Heart left ventricle (tissue), 16 donors: ENCODE results near the gene CTNS. TPM values are rescaled to one million over a fixed set of nuclear protein-coding genes. Genes with fewer than 3 reads are reported as not detected.
A peak's percentile ranks its signal among the peaks of the same experiment; 100 is the strongest.
"Not testable (repeated sequence)": the region's sequence is repeated elsewhere in the genome, so short reads cannot be mapped to it uniquely, and the experiment has no call there.

ENCODE experiments used
- ATAC-seq, 4 donors: fragments of 200-7000 bp; cut with Tn5 transposase; one replicate each; pipeline ENCODE4 v1.9.1; 2020 to 2022; ENCODE audit warnings: moderate library complexity in 4 of 4, mild to moderate bottlenecking in 3 of 4, moderate number of reproducible peaks in 1 of 4
- DNase-seq, 5 donors: peaks; one replicate each; pipeline ENCODE4 v3.0.0-alpha.2; 2020
- H3K27ac ChIP-seq, 12 donors: fragments of 200-600 bp; sonication (generic) in 4 of 12; one replicate each; pipeline versions ENCODE4 v1.5.0 to v1.8.0; 2016 to 2022; ENCODE audit warnings: mild to moderate bottlenecking in 2 of 12
- H3K27me3 ChIP-seq, 9 donors: fragments of 200-600 bp; sonication (generic) in 2 of 9; one replicate each; pipeline versions ENCODE4 v1.5.1 to v1.8.0; 2016 to 2022; ENCODE audit warnings: mild to moderate bottlenecking in 3 of 9
- H3K36me3 ChIP-seq, 9 donors: fragments of 200-600 bp; sonication (generic) in 2 of 9; one replicate each; pipeline versions ENCODE4 v1.5.0 to v1.8.0; 2018 to 2022; ENCODE audit warnings: mild to moderate bottlenecking in 2 of 9
- H3K4me1 ChIP-seq, 12 donors: fragments of 200-600 bp; sonication (generic) in 4 of 12; one replicate each; pipeline versions ENCODE4 v1.5.0 to v1.8.0; 2016 to 2022; ENCODE audit warnings: mild to moderate bottlenecking in 3 of 12
- H3K4me3 ChIP-seq, 12 donors: fragments of 200-600 bp; sonication (generic) in 4 of 12; one replicate each; pipeline versions ENCODE4 v1.5.0 to v1.8.0; 2017 to 2022; ENCODE audit warnings: mild to moderate bottlenecking in 9 of 12, moderate library complexity in 4 of 12
- H3K9me3 ChIP-seq, 12 donors: fragments of 200-600 bp; sonication (generic) in 4 of 12; one replicate each; pipeline versions ENCODE4 v1.5.0 to v1.8.0; 2016 to 2022; ENCODE audit warnings: mild to moderate bottlenecking in 1 of 12
- POLR2A ChIP-seq, 2 donors: fragments of 450-650 bp; IDR thresholded peaks; one replicate each; pipeline ENCODE4 v1.6.1; 2017; ENCODE audit warnings: antibody characterized with exemption in 2 of 2, mild to moderate bottlenecking in 2 of 2, moderate library complexity in 2 of 2
- WGBS, 4 donors: extraction: QIAGEN DNeasy Blood & Tissue Kit in 2 of 4; methylation state at CpG; one replicate each; pipeline versions ENCODE4 v1.1.5 to v1.1.7; 2013 to 2018; 5-methylcytosine and 5-hydroxymethylcytosine counted together
- intact Hi-C, 10 donors: fragments of 100-400 bp; cut with DNase I; formaldehyde crosslinking; loops; one replicate each; pipeline versions ENCODE4 v1.11.1 to v1.14.2; 2022
- polyA plus RNA-seq, 2 donors: library from polyadenylated mRNA; stranded (reverse); fragments of 200-250 nt; gene quantifications; one replicate each; pipeline ENCODE4 v1.2.3, GENCODE V29; 2013
- total RNA-seq, 9 donors: library from RNA; depleted of rRNA in 2 of 9; stranded (reverse); fragments of >200 nt in 2 of 9; fragmentation: NEBNext Ultra II Directional in 3 of 9; extraction: Animal tissue kit (Norgen Biotek cat#: 25700) in 3 of 9; gene quantifications; one replicate each; pipeline versions ENCODE4 v1.1.0 to v1.2.4, GENCODE V29; 2016 to 2023
- TF ChIP-seq, protein P1 (sequence below), 12 donors: fragments of 200-600 bp; sonication (generic) in 4 of 12; IDR thresholded peaks; one replicate each; pipeline versions ENCODE4 v1.5.0 to v1.8.0; 2018 to 2022; ENCODE audit warnings: antibody characterized with exemption in 12 of 12, mild to moderate bottlenecking in 5 of 12
- donor health status: ischemic (EF 13 %, LVEDD 7.1; RV severe dilation, severe dysfunction).
- donor health status: healthy with polysubstance abuse.
- donor health status: DM: no; HTN: yes; CAD: no.
- donor health status: DM: no; HTN: no; CAD: no.
- donor health status: ischemic (EF 25% LVEDD 6.9; RV normal size, moderate dysfunction).
- donor health status: ischemic (EF 25% LVEDD 5.7; RV mildly dilated, moderate dysfunction).
- donor health status: healthy.
- donor health status: DM: yes; HTN: yes; CAD: no.
- donor health status: ischemic (EF 35%, LVEDD 5.7; RV mildly dilated, moderate dysfunction).
- donor health status: nonischemic (EF 11% LVEDD 7.7; RV severe dilation, severe dysfunction).
- donor health status: DM: yes; HTN: yes; CAD: no.
- donor health status: PGD.
- donor health status: ischemic (EF 29% LVEDD 5.4; RV normal size, mild dysfunction).
- donor health status: nonischemic (EF 23%, LVEDD 6.1; RV moderate dilation, normal function).

CTNS gene
- total and polyA plus RNA-seq, 11 donors, result 6.2 to 19.0 (median 8.7) TPM

DNA sequence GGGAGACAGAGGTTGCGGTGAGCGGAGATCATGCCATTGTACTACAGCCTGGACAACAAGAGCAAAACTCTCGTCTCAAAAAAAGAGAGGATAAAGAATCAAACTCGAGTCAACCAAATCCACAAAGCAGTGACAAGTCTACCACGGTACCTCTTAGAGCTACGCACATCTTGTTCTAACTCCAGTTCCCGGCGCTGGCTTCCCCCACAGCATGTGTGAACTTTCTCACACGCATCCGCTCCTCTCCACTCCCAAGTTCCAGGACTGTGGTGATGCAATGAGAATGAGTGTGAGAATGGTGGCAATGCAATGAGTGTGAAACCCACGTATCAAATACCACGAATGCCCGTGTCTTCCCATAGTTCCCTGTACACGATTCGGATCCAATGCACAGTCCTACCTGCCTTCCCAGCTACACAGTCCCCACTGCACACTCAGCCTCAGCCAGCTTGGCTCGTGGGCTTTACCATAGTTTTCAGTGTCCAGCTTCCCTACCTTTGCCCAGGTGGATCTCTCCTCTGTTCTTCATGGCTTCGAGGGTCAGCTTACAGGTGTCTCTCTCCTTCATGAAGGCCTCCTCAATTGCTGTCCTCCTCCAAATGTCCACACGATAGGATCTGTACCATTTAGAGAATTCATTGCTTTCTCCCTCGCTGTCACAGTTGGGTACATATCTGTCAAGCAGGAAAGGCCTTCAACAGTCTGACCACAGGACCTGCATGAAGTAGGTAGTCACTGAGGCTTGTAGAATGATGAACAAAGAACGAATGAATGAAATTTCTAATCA lies 68.6 kb downstream of the CTNS start:
- H3K27me3 ChIP-seq, result no peaks in the 10 kb centered on the region
- intact Hi-C loops, result no loop called here
- DNase-seq (no peak), ATAC-seq (no peak)
- H3K9me3 ChIP-seq, result no peaks in the 10 kb centered on the region
- H3K27ac ChIP-seq, result no peak overlapping the region
- WGBS, 4 donors, result 84 to 88% (median 85%) methylated on average over 20 of the region's 20 CpGs
- H3K36me3 ChIP-seq, result no peaks in the 10 kb centered on the region
- H3K4me3 ChIP-seq, result no peak overlapping the region
- H3K4me1 ChIP-seq, result peaks cover 0 to 10% (median 0%) of the 10 kb centered on the region in 12 donors
- TF ChIP-seq, protein P1, sequence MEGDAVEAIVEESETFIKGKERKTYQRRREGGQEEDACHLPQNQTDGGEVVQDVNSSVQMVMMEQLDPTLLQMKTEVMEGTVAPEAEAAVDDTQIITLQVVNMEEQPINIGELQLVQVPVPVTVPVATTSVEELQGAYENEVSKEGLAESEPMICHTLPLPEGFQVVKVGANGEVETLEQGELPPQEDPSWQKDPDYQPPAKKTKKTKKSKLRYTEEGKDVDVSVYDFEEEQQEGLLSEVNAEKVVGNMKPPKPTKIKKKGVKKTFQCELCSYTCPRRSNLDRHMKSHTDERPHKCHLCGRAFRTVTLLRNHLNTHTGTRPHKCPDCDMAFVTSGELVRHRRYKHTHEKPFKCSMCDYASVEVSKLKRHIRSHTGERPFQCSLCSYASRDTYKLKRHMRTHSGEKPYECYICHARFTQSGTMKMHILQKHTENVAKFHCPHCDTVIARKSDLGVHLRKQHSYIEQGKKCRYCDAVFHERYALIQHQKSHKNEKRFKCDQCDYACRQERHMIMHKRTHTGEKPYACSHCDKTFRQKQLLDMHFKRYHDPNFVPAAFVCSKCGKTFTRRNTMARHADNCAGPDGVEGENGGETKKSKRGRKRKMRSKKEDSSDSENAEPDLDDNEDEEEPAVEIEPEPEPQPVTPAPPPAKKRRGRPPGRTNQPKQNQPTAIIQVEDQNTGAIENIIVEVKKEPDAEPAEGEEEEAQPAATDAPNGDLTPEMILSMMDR (IDR thresholded peaks at IDR 0.05), result no peak
- TF ChIP-seq POLR2A (IDR thresholded peaks at IDR 0.05), result no peak

DNA sequence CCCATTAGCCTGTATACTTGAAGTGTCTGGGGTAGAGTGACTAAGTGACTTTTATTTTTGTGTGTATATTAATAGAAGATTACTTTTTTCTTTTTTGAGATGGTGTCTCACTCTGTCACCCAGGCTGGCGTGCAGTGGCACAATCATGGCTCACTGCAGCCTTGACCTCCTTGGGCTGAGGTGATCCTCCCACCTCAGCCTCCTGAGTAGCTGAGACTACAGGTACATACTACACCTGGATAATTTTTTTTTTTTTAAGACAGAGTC lies 69.1 kb downstream of the CTNS start:
- not testable (repeated sequence) for ATAC-seq
- WGBS, 4 donors, result 85 to 100% (median 96%) methylated on average over 1 of the region's 1 CpG

DNA sequence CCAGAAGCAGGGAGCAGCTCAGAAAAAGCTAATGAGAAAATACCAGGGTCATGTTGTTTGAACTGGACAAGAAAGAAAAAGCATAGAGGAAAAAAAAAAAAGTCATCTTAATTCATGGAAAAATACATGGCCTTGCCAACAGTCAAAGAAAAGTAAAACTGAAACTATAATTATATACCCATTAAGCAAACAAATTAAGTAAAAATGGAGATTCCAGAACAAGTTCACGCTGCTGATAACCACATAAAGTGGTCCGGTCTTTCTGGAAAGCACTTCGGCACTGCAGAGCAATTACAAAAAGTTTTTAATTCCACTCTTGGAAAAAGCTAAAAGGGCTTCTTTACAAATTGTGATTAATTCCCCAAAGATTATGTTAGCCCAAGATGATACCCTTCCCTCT lies 71.8 kb downstream of the CTNS start:
- Histone ChIP-seq H3K36me3 (peaks cover 0 to 20% (median 11%) of the 10 kb centered on the region in 9 donors), H3K27ac (no peak overlapping the region), H3K9me3 (no peaks in the 10 kb centered on the region), H3K4me3 (no peak overlapping the region), H3K4me1 (peaks cover 0 to 38% (median 0%) of the 10 kb centered on the region in 12 donors), H3K27me3 (no peaks in the 10 kb centered on the region)
- DNase-seq (no peak), ATAC-seq (no peak)
- WGBS, 4 donors, result 63 to 75% (median 68%) methylated on average over 3 of the region's 3 CpGs
- intact Hi-C loops, result no loop called here
- TF ChIP-seq POLR2A (IDR thresholded peaks at IDR 0.05), result no peak
- TF ChIP-seq, protein P1 (IDR thresholded peaks at IDR 0.05), result no peak

More for the DNA sequence above, 69.1 kb downstream of the CTNS start:
- intact Hi-C loops, H3K27me3 ChIP-seq, H3K27ac ChIP-seq, H3K9me3 ChIP-seq, H3K4me3 ChIP-seq, H3K36me3 ChIP-seq, DNase-seq: not testable (repeated sequence)
- H3K4me1 ChIP-seq, result peaks cover 0 to 13% (median 0%) of the 10 kb centered on the region in 12 donors

DNA sequence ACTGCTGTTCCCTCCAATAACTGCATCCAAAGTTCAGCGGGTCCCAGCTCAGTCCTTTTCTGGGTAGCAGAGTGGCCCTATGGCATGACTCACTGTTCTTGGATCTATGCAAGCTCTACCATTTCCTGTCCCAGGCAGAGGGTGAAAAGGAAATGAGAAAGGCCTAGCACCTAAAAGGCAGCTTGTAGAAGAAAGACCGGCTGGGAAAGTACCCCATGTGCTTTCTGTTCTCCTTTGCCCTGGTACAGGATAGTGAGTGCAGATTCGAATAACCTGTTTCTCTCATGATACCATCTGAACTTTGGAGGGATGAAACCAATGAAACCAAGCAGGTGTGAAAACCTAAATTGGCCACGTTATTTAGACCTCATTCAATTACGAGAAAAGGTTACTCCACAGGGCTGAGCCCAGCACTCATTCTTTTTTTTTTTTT lies 74.4 kb downstream of the CTNS start:
- Histone ChIP-seq H3K36me3 (peaks cover 4 to 45% (median 33%) of the 10 kb centered on the region in 9 donors), H3K27ac (peak overlapping the region in 1 of 12 donors; percentile 68), H3K27me3 (no peaks in the 10 kb centered on the region), H3K4me1 (peaks cover 0 to 38% (median 0%) of the 10 kb centered on the region in 12 donors), H3K4me3 (no peak overlapping the region), H3K9me3 (no peaks in the 10 kb centered on the region)
- ATAC-seq, result peak in 3 of 4 donors; percentile 22 to 42 (median 36)
- 72 to 82% (median 75%) methylated on average over 5 of the region's 5 CpGs for WGBS, 4 donors
- DNase-seq, result no peak
- intact Hi-C loops, result no loop called here
- TF ChIP-seq POLR2A (IDR thresholded peaks at IDR 0.05), result no peak
- TF ChIP-seq, protein P1 (IDR thresholded peaks at IDR 0.05), result no peak

Other genes starting within 250 kb of the CTNS start
- gene OR1E1, start 238.3 kb upstream of the CTNS start, total RNA-seq, result not detected
- gene OR1E1, start 238.3 kb upstream of the CTNS start, polyA plus RNA-seq, result not detected
- gene OR3A3, start 225.4 kb upstream of the CTNS start, total RNA-seq, result not detected
- not detected for gene OR3A3, start 225.4 kb upstream of the CTNS start, polyA plus RNA-seq
- gene OR1E2, start 202.9 kb upstream of the CTNS start, total RNA-seq, result under 1 TPM in 1 of 9 donors, not detected in 8; 0.52 TPM
- not detected for gene OR1E2, start 202.9 kb upstream of the CTNS start, polyA plus RNA-seq
- gene SPATA22, start 164.9 kb upstream of the CTNS start, total RNA-seq, result under 1 TPM in 5 of 9 donors, not detected in 4; 0.16 to 0.72 (median 0.44) TPM
- gene SPATA22, start 164.9 kb upstream of the CTNS start, polyA plus RNA-seq, result under 1 TPM in 1 of 2 donors, not detected in 1; 0.23 TPM
- gene ASPA, start 160.8 kb upstream of the CTNS start, total RNA-seq, result 1 to 10 TPM in 6 of 9 donors, under 1 TPM in 3; 0.44 to 2.4 (median 1.3) TPM
- gene ASPA, start 160.8 kb upstream of the CTNS start, polyA plus RNA-seq, result under 1 TPM; 0.26 to 0.88 TPM
- 1 to 10 TPM in 4 of 9 donors, under 1 TPM in 4, not detected in 1; 0.25 to 1.7 (median 0.97) TPM for gene TRPV3, start 78.9 kb upstream of the CTNS start, total RNA-seq
- under 1 TPM; 0.32 to 0.65 TPM for gene TRPV3, start 78.9 kb upstream of the CTNS start, polyA plus RNA-seq
- gene TRPV1, start 27.3 kb upstream of the CTNS start, total RNA-seq, result 1 to 10 TPM; 2.0 to 4.5 (median 3.3) TPM
- 1 to 10 TPM; 1.9 to 4.9 TPM for gene TRPV1, start 27.3 kb upstream of the CTNS start, polyA plus RNA-seq
- gene SHPK, start 510 bp upstream of the CTNS start, total RNA-seq, result 1 to 10 TPM; 2.5 to 7.3 (median 3.6) TPM
- 1 to 10 TPM; 2.9 to 3.7 TPM for gene SHPK, start 510 bp upstream of the CTNS start, polyA plus RNA-seq
- gene TAX1BP3, start 31.8 kb downstream of the CTNS start, total RNA-seq, result 100 to 1,000 TPM; 122 to 291 (median 177) TPM
- gene TAX1BP3, start 31.8 kb downstream of the CTNS start, polyA plus RNA-seq, result 100 to 1,000 TPM; 131 to 203 TPM
- 10 to 100 TPM; 24.2 to 78.2 (median 51.9) TPM for gene EMC6, start 32.1 kb downstream of the CTNS start, total RNA-seq
- 100 to 1,000 TPM; 141 to 190 TPM for gene EMC6, start 32.1 kb downstream of the CTNS start, polyA plus RNA-seq
- gene P2RX5, start 59.4 kb downstream of the CTNS start, total RNA-seq, result 10 to 100 TPM in 6 of 9 donors, 1 to 10 TPM in 3; 5.4 to 66.4 (median 14.3) TPM
- 100 to 1,000 TPM in 1 of 2 donors, 10 to 100 TPM in 1; 13.1 to 108 TPM for gene P2RX5, start 59.4 kb downstream of the CTNS start, polyA plus RNA-seq
- 1 to 10 TPM in 1 of 9 donors, under 1 TPM in 8; 0.15 to 2.1 (median 0.32) TPM for gene HASPIN, start 87.1 kb downstream of the CTNS start, total RNA-seq
- 1 to 10 TPM in 1 of 2 donors, not detected in 1; 1.1 TPM for gene HASPIN, start 87.1 kb downstream of the CTNS start, polyA plus RNA-seq
- 10 to 100 TPM in 8 of 9 donors, 1 to 10 TPM in 1; 7.1 to 17.1 (median 15.3) TPM for gene ITGAE, start 164.4 kb downstream of the CTNS start, total RNA-seq
- gene ITGAE, start 164.4 kb downstream of the CTNS start, polyA plus RNA-seq, result 10 to 100 TPM; 15.3 to 32.9 TPM
- gene NCBP3, start 209.5 kb downstream of the CTNS start, total RNA-seq, result 10 to 100 TPM; 10.6 to 26.4 (median 21.6) TPM
- 10 to 100 TPM; 10.4 to 20.2 TPM for gene NCBP3, start 209.5 kb downstream of the CTNS start, polyA plus RNA-seq